Astrocyte of the cerebellum (primary cell): Measurements from ENCODE around the gene PLIN3.
"Not testable (repeated sequence)": the region's sequence is repeated elsewhere in the genome, so short reads cannot be mapped to it uniquely, and the experiment has no call there.

Experiments used
- DNase-seq: peaks from one replicate; pipeline ENCODE4 v3.0.0-alpha.2; 2011; ENCODE audit warnings: low read depth
- H3K4me3 ChIP-seq: 2 replicates; pipeline ENCODE4 v1.5.1; 2011; ENCODE audit warnings: mild to moderate bottlenecking, low read depth, low read length, moderate library complexity
- in situ Hi-C: cut with HindIII; loops from 2 replicates; pipeline ENCODE4 v1.10.0; 2017; ENCODE audit warnings: low sequenced_read_pairs
- TF ChIP-seq, protein P1 (sequence below): IDR thresholded peaks from 2 replicates; pipeline ENCODE4 v1.5.1; 2012; ENCODE audit warnings: low read length, low read depth, moderate library complexity, mild to moderate bottlenecking; ENCODE audit errors: missing control alignments

Gene PLIN3

GRCh38 chr19:4871711-4872110, 4.2 kb upstream of the PLIN3 start:
- TF ChIP-seq, protein P1, sequence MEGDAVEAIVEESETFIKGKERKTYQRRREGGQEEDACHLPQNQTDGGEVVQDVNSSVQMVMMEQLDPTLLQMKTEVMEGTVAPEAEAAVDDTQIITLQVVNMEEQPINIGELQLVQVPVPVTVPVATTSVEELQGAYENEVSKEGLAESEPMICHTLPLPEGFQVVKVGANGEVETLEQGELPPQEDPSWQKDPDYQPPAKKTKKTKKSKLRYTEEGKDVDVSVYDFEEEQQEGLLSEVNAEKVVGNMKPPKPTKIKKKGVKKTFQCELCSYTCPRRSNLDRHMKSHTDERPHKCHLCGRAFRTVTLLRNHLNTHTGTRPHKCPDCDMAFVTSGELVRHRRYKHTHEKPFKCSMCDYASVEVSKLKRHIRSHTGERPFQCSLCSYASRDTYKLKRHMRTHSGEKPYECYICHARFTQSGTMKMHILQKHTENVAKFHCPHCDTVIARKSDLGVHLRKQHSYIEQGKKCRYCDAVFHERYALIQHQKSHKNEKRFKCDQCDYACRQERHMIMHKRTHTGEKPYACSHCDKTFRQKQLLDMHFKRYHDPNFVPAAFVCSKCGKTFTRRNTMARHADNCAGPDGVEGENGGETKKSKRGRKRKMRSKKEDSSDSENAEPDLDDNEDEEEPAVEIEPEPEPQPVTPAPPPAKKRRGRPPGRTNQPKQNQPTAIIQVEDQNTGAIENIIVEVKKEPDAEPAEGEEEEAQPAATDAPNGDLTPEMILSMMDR, result no peak
- H3K4me3 ChIP-seq, result no peak overlapping the region
- no peak for DNase-seq
- in situ Hi-C loops, result no loop called here

DNA sequence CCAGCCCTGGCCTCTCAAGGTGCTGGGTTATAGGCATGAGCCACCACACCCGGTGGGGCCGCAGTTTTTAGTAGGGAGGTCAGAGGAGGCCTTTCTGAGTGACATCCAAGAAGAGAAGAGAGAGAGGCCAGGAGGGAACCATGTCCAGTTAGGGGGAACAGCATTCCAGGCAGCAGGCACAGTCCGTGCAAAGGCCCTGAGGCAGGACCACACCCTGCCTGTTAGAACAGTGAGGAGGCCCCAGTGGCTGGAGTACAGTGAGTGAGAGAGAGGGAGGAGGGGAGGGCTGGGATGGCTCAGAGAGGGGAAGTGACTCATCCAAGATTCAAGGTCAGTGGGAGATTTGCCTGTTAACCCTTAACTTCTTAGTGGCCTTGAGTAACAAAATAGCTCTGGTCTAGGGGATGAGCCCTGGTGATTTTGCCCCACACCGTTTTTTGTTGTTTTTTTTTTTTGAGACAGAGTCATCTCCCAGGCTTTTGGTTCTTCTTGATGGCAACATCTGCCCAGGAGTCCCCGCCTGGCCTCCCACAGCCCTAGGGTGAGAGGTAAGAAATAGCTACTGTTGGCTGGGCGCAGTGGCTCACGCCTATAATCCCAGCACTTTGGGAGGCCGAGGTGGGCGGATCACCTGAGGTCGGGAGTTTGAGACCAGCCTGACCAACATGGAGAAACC, 2.7 kb upstream of the PLIN3 start:
- H3K4me3 ChIP-seq, result no peak overlapping the region
- in situ Hi-C loops, result no loop called here
- TF ChIP-seq, protein P1, result no peak
- peak; percentile 46 for DNase-seq

- no peak overlapping the region for H3K4me3 ChIP-seq
- in situ Hi-C loops, result no loop called here
Measured at GRCh38 chr19:4868286-4868834, 893 bp upstream of the PLIN3 start.

DNA sequence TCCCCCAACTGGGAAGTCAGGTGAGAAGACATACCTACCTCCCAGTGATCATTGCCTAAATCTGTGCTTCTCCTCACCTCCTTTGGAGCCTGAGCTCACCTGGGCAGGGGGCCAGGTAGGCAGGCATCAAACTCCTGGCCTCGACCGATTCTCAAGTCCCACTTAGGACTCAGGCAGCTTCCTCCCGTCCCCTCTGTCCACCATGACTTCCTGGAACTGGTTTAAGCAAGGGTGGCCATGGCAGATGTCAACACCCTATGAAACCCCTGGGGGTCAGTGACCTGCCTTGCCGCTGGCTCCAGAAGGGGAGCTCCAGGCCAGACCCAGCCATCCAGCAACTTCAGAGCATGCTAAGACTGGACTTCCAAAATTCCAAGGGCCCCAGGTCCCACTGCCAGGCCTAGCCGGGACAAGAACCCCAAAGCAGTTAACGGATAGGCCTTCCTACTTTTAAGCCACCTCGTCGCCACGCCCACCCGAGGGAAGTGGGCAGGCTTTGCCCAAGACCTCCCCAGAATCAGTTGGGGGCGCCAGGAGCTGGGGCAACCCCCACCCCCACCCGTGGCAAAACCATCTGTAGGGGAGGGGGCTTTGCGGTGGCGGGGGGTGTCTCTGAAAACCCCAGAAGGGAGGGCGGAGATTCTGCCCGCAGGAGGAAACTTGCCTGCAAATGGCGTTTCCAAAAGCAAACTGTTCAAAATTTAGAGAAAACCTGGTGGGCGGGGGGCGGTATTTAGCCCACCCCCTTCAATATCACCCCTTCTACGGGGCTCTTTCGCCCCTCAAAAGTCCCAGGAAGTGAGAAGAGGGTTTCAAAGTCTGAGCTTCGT, 657 bp downstream of the PLIN3 start:
- peak overlapping the region; percentile 74 for H3K4me3 ChIP-seq
- in situ Hi-C loops, result no loop called here

More at GRCh38 chr19:4868286-4868834, 893 bp upstream of the PLIN3 start:
- no peak for DNase-seq
- TF ChIP-seq, protein P1, result no peak

GRCh38 chr19:4861147-4861546, 6.3 kb downstream of the PLIN3 start:
- in situ Hi-C loops, result no loop called here
- TF ChIP-seq, protein P1, result no peak
- no peak for DNase-seq
- no peak overlapping the region for H3K4me3 ChIP-seq

More for the DNA sequence above, 657 bp downstream of the PLIN3 start:
- DNase-seq, result no peak
- TF ChIP-seq, protein P1, result no peak

GRCh38 chr19:4859697-4860096, 7.8 kb downstream of the PLIN3 start:
- in situ Hi-C loops, result no loop called here
- DNase-seq, result no peak
- H3K4me3 ChIP-seq, result no peak overlapping the region
- TF ChIP-seq, protein P1, result no peak

GRCh38 chr19:4856468-4856867, 11.0 kb downstream of the PLIN3 start:
- DNase-seq, in situ Hi-C loops, H3K4me3 ChIP-seq: not testable (repeated sequence)

- H3K4me3 ChIP-seq, in situ Hi-C loops, DNase-seq: not testable (repeated sequence)
Measured at GRCh38 chr19:4853506-4853905, 14.0 kb downstream of the PLIN3 start.
